Caco-2 (cell line): ENCODE measurements around the gene SUSD5. TPM values are rescaled to one million over a fixed set of nuclear protein-coding genes. Genes with fewer than 3 reads are reported as not detected.

ENCODE experiments used
- BruUV-seq: library from RNA; stranded (reverse); fragments of 400-500 nt; replicated peaks from 2 replicates; lab custom pipeline; 2021; lab: Mats Ljungman, UMichigan
- CTCF ChIA-PET: fragments of 300-600 bp; sonication (Branson Sonifier 250); formaldehyde crosslinking; loops from one replicate; lab custom pipeline; 2022; ENCODE audit warnings: antibody characterized with exemption; lab: Charles Lee
- POLR2A ChIA-PET: fragments of 300-600 bp; sonication (Branson Sonifier 250); formaldehyde crosslinking; loops from one replicate; lab custom pipeline; 2022; ENCODE audit warnings: antibody characterized with exemption; lab: Charles Lee
- DNase-seq, 2 experiments: peaks; one replicate each; pipeline versions ENCODE4 v3.0.0 to v3.0.0-alpha.2; 2020 to 2022
- H3K27me3 ChIP-seq: replicated peaks from 2 replicates; pipeline ENCODE4 v1.6.0; 2011; ENCODE audit warnings: low read length; ENCODE audit not compliant: control insufficient read depth, insufficient read depth
- H3K36me3 ChIP-seq: 2 replicates; pipeline ENCODE4 v1.5.1; 2011; ENCODE audit warnings: low read length; ENCODE audit not compliant: control insufficient read depth, insufficient read depth
- H3K4me1 ChIP-seq: fragments of 250-450 bp; sonication (Bioruptor Pico); 2 replicates; pipeline ENCODE4 v1.5.1; 2020; ENCODE audit warnings: mild to moderate bottlenecking
- H3K4me3 ChIP-seq: 2 replicates; pipeline ENCODE4 v1.5.1; 2011; ENCODE audit warnings: low read depth, mild to moderate bottlenecking, control low read depth, low read length
- H3K9me3 ChIP-seq: fragments of 250-450 bp; sonication (Bioruptor Pico); 2 replicates; pipeline ENCODE4 v1.5.1; 2020; ENCODE audit warnings: mild to moderate bottlenecking, moderate library complexity
- H3K27ac Mint-ChIP-seq: one replicate; pipeline ENCODE4 v1.8.0; 2022; ENCODE audit warnings: mixed read lengths; ENCODE audit not compliant: unreplicated experiment
- H3K27me3 Mint-ChIP-seq: one replicate; pipeline ENCODE4 v1.8.0; 2022; ENCODE audit warnings: mixed read lengths; ENCODE audit not compliant: insufficient read depth, unreplicated experiment
- H3K36me3 Mint-ChIP-seq: one replicate; pipeline ENCODE4 v1.8.0; 2022; ENCODE audit warnings: mild to moderate bottlenecking, mixed read lengths; ENCODE audit not compliant: insufficient read depth, unreplicated experiment
- H3K4me1 Mint-ChIP-seq: one replicate; pipeline ENCODE4 v1.8.0; 2022; ENCODE audit warnings: low read depth, mixed read lengths; ENCODE audit not compliant: unreplicated experiment
- H3K4me3 Mint-ChIP-seq: one replicate; pipeline ENCODE4 v1.8.0; 2022; ENCODE audit warnings: mild to moderate bottlenecking, moderate library complexity, mixed read lengths; ENCODE audit not compliant: unreplicated experiment
- H3K9me3 Mint-ChIP-seq: one replicate; pipeline ENCODE4 v1.8.0; 2022; ENCODE audit warnings: mixed read lengths; ENCODE audit not compliant: unreplicated experiment
- intact Hi-C: fragments of 100-400 bp; cut with micrococcal nuclease; formaldehyde crosslinking; loops from one replicate; pipeline ENCODE4 v1.10.0; 2022; ENCODE audit not compliant: unreplicated experiment
- total RNA-seq: library from RNA; stranded (reverse); gene quantifications from 2 replicates; pipeline ENCODE4 v1.2.3, GENCODE V29; 2022
- TF ChIP-seq, protein P1 (sequence below), 2 experiments: fragments of 200-600 bp in 1 of 2; IDR thresholded peaks; 1 replicate in 1 of 2; 2 replicates in 1 of 2; pipeline versions ENCODE4 v1.5.1 to v1.8.0; 2011 to 2022; ENCODE audit warnings: antibody characterized with exemption in 1 of 2, control low read depth in 1 of 2, inconsistent platforms in 1 of 2, low read depth in 1 of 2, low read length in 1 of 2, mild to moderate bottlenecking in 1 of 2, moderate library complexity in 1 of 2; ENCODE audit not compliant: insufficient read depth in 1 of 2, severe bottlenecking in 1 of 2, unreplicated experiment in 1 of 2

SUSD5 gene
- total RNA-seq, 1 experiment from 2014 or later = not detected

- ChIA-PET POLR2A (no interaction called here), CTCF (interaction anchor here (0.7 kb wide), 1 partner anchor 496 kb away, joined by 14 read pairs; the partner anchor contains the start of gene CNOT10)
- TF ChIP-seq, protein P1, sequence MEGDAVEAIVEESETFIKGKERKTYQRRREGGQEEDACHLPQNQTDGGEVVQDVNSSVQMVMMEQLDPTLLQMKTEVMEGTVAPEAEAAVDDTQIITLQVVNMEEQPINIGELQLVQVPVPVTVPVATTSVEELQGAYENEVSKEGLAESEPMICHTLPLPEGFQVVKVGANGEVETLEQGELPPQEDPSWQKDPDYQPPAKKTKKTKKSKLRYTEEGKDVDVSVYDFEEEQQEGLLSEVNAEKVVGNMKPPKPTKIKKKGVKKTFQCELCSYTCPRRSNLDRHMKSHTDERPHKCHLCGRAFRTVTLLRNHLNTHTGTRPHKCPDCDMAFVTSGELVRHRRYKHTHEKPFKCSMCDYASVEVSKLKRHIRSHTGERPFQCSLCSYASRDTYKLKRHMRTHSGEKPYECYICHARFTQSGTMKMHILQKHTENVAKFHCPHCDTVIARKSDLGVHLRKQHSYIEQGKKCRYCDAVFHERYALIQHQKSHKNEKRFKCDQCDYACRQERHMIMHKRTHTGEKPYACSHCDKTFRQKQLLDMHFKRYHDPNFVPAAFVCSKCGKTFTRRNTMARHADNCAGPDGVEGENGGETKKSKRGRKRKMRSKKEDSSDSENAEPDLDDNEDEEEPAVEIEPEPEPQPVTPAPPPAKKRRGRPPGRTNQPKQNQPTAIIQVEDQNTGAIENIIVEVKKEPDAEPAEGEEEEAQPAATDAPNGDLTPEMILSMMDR (IDR thresholded peaks at IDR 0.05; ENCODE audit: insufficient read depth in 1 of 2, low read depth in 1 of 2, low read length in 1 of 2, severe bottlenecking in 1 of 2, unreplicated experiment in 1 of 2) = no peak
- Mint-ChIP-seq H3K27me3 (no peaks in the 10 kb centered on the region), H3K27ac (no peak overlapping the region), H3K4me3 (no peak overlapping the region), H3K4me1 (no peaks in the 10 kb centered on the region), H3K9me3 (peaks cover 12% of the 10 kb centered on the region), H3K36me3 (no peaks in the 10 kb centered on the region)
- Histone ChIP-seq H3K9me3 (no peaks in the 10 kb centered on the region), H3K4me3 (no peak overlapping the region), H3K36me3 (no peaks in the 10 kb centered on the region), H3K27me3 (no peaks in the 10 kb centered on the region), H3K4me1 (peaks cover 5% of the 10 kb centered on the region; the same call in 1 of the 2 replicates)
- no TSS peak for BruUV-seq
- DNase-seq = peak in 1 of 2 experiments; percentile 8
- intact Hi-C loops = no loop called here
These were observed 37.4 kb downstream of the SUSD5 start for GRCh38 chr3:33181229-33181628.

DNA sequence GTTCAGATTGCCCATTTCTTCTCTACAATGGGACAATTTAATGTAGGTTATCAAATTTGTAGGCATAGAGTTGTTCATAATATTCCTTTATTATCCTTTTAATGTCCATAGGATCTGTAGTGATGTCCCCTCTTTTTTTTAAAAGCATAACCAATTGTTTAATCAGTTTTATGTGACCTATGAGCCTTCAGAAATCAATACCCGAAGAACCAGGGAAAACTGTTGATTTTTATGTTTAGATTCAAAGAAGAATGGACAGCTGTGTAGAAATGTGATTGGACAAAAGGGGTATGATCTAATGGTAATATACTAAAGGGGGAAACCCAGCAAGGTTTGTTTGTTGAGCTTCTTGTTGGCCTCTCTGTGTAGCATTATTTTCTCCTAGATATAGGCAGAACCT, 39.5 kb downstream of the SUSD5 start:
- Histone ChIP-seq H3K4me1 (peaks cover 5% of the 10 kb centered on the region; the same call in 1 of the 2 replicates), H3K9me3 (no peaks in the 10 kb centered on the region), H3K27me3 (no peaks in the 10 kb centered on the region), H3K36me3 (no peaks in the 10 kb centered on the region), H3K4me3 (no peak overlapping the region)
- no peaks in the 10 kb centered on the region for H3K4me1 Mint-ChIP-seq
- TF ChIP-seq, protein P1 (IDR thresholded peaks at IDR 0.05; ENCODE audit: insufficient read depth in 1 of 2, low read depth in 1 of 2, low read length in 1 of 2, severe bottlenecking in 1 of 2, unreplicated experiment in 1 of 2) = no peak
- H3K4me3 Mint-ChIP-seq = no peak overlapping the region
- H3K36me3 Mint-ChIP-seq = no peaks in the 10 kb centered on the region
- no peak for DNase-seq
- ChIA-PET CTCF (interaction anchor here (0.6 kb wide), 1 partner anchor 98 kb away, joined by 3 read pairs; no protein-coding TSS in a partner anchor), POLR2A (no interaction called here)
- H3K27ac Mint-ChIP-seq = no peak overlapping the region
- no TSS peak for BruUV-seq
- intact Hi-C loops = no loop called here
- peaks cover 12% of the 10 kb centered on the region for H3K9me3 Mint-ChIP-seq
- H3K27me3 Mint-ChIP-seq = no peaks in the 10 kb centered on the region

GRCh38 chr3:33174711-33175414, 43.7 kb downstream of the SUSD5 start:
- no peaks in the 10 kb centered on the region for H3K27me3 ChIP-seq
- ChIA-PET POLR2A (no interaction called here), CTCF (no interaction called here)
- BruUV-seq = no TSS peak
- H3K36me3 ChIP-seq = no peaks in the 10 kb centered on the region
- intact Hi-C loops = no loop called here
- no peaks in the 10 kb centered on the region for H3K9me3 Mint-ChIP-seq
- DNase-seq = no peak
- peaks cover 12% of the 10 kb centered on the region for H3K4me1 Mint-ChIP-seq
- H3K36me3 Mint-ChIP-seq = no peaks in the 10 kb centered on the region
- no peak overlapping the region for H3K4me3 Mint-ChIP-seq
- TF ChIP-seq, protein P1 (IDR thresholded peaks at IDR 0.05; ENCODE audit: insufficient read depth in 1 of 2, low read depth in 1 of 2, low read length in 1 of 2, severe bottlenecking in 1 of 2, unreplicated experiment in 1 of 2) = no peak
- H3K4me3 ChIP-seq = no peak overlapping the region
- no peak overlapping the region for H3K27ac Mint-ChIP-seq
- no peaks in the 10 kb centered on the region for H3K4me1 ChIP-seq
- H3K27me3 Mint-ChIP-seq = no peaks in the 10 kb centered on the region
- no peaks in the 10 kb centered on the region for H3K9me3 ChIP-seq
